Gastroesophageal sphincter (tissue), 4 donors: ENCODE measurements around the gene ZNF121. TPM values are rescaled to one million over a fixed set of nuclear protein-coding genes. Genes with fewer than 3 reads are reported as not detected.

Experiments used
- ATAC-seq: fragments of 150-250 bp; one replicate; pipeline ENCODE4 v1.9.1; 2016; ENCODE audit warnings: mild to moderate bottlenecking, moderate library complexity
- H3K27ac ChIP-seq, 4 donors: fragments of 200-600 bp; sonication (generic) in 3 of 4; 1 replicate in 3 of 4; 2 replicates in 1 of 4; pipeline ENCODE4 v1.5.1; 2016 to 2019
- H3K27me3 ChIP-seq: fragments of 200-600 bp; sonication (generic); one replicate; pipeline ENCODE4 v1.5.1; 2019
- H3K36me3 ChIP-seq, 2 donors: fragments of 200-600 bp; sonication (generic); one replicate each; pipeline ENCODE4 v1.5.1; 2019; ENCODE audit warnings: control low read depth in 1 of 2
- H3K4me1 ChIP-seq, 3 donors: fragments of 200-600 bp; sonication (generic); 1 replicate in 2 of 3; 2 replicates in 1 of 3; pipeline ENCODE4 v1.5.1; 2016 to 2019; ENCODE audit warnings: control low read depth in 2 of 3
- H3K4me3 ChIP-seq, 2 donors: fragments of 200-600 bp; sonication (generic); one replicate each; pipeline ENCODE4 v1.5.1; 2019; ENCODE audit warnings: mild to moderate bottlenecking in 1 of 2, moderate library complexity in 1 of 2
- H3K9me3 ChIP-seq, 3 donors: fragments of 200-600 bp; sonication (generic); one replicate each; pipeline ENCODE4 v1.5.1; 2017 to 2019; ENCODE audit warnings: control low read depth in 2 of 3
- POLR2A ChIP-seq, 2 donors: fragments of 450-650 bp; IDR thresholded peaks; one replicate each; pipeline ENCODE4 v1.6.1; 2017; ENCODE audit warnings: antibody characterized with exemption in 2 of 2, mild to moderate bottlenecking in 2 of 2, moderate library complexity in 1 of 2
- POLR2AphosphoS5 ChIP-seq: sonication (generic); formaldehyde crosslinking; IDR thresholded peaks from one replicate; pipeline ENCODE4 v1.6.1; 2017; ENCODE audit warnings: antibody characterized with exemption
- WGBS, 2 donors: methylation state at CpG; one replicate each; pipeline ENCODE4 v1.1.5; 2018; ENCODE audit warnings: low coverage in 1 of 2; 5-methylcytosine and 5-hydroxymethylcytosine counted together
- total RNA-seq, 4 donors: library from RNA; depleted of rRNA; stranded (reverse); fragments of >200 nt; gene quantifications; one replicate each; pipeline ENCODE4 v1.1.0, GENCODE V29; 2016

ZNF121 gene
- total RNA-seq, 4 donors from 2014 or later, result 22.6 to 32.2 (median 28.1) TPM

- no peak for TF ChIP-seq POLR2AphosphoS5
- TF ChIP-seq POLR2A (IDR thresholded peaks at IDR 0.05), result no peak
- 100% methylated on average over 1 of the region's 1 CpG for WGBS, 2 donors
- Histone ChIP-seq H3K4me1 (no peaks in the 10 kb centered on the region), H3K27me3 (no peaks in the 10 kb centered on the region), H3K4me3 (no peak overlapping the region), H3K27ac (no peak overlapping the region), H3K36me3 (peaks cover 11 to 63% of the 10 kb centered on the region in 2 donors), H3K9me3 (peaks cover 20 to 100% (median 24%) of the 10 kb centered on the region in 3 donors)
- ATAC-seq, result no peak
Observed at GRCh38 chr19:9523885-9524474, 60.3 kb downstream of the ZNF121 start.

Other genes starting within 250 kb of the ZNF121 start
- gene ZNF177, start 221.5 kb downstream of the ZNF121 start, total RNA-seq, result 1 to 10 TPM; 2.2 to 7.0 (median 2.6) TPM
- gene ZNF266, start 148.9 kb downstream of the ZNF121 start, total RNA-seq, result 10 to 100 TPM; 16.0 to 25.1 (median 20.8) TPM
- gene ZNF560, start 85.9 kb downstream of the ZNF121 start, total RNA-seq, result not detected
- gene ZNF426, start 45.9 kb downstream of the ZNF121 start, total RNA-seq, result 10 to 100 TPM; 12.5 to 24.3 (median 19.6) TPM
- 10 to 100 TPM; 20.6 to 50.5 (median 28.5) TPM for gene ZNF561, start 36.7 kb upstream of the ZNF121 start, total RNA-seq
- gene ZNF562, start 90.6 kb upstream of the ZNF121 start, total RNA-seq, result 10 to 100 TPM; 26.9 to 35.9 (median 30.5) TPM
- gene ZNF846, start 184.2 kb upstream of the ZNF121 start, total RNA-seq, result 10 to 100 TPM; 10.5 to 36.1 (median 20.4) TPM
- 10 to 100 TPM; 17.2 to 27.1 (median 24.0) TPM for gene FBXL12, start 234.6 kb upstream of the ZNF121 start, total RNA-seq
- 100 to 1,000 TPM; 420 to 701 (median 653) TPM for gene UBL5, start 243.4 kb upstream of the ZNF121 start, total RNA-seq